GM10248 (cell line): ENCODE measurements around the gene SUPT4H1.

Experiments
- CTCF ChIA-PET: fragments of 300-600 bp; sonication (Branson Sonifier 250); formaldehyde crosslinking; extraction: SDS; loops from one replicate; lab custom pipeline; 2021; ENCODE audit warnings: antibody characterized with exemption; lab: Yijun Ruan, JAX
- POLR2A ChIA-PET: fragments of 350-650 bp; sonication (Branson Sonifier 250); formaldehyde crosslinking; extraction: SDS; loops from one replicate; lab custom pipeline; 2020; ENCODE audit warnings: antibody characterized with exemption; lab: Yijun Ruan, JAX
- DNase-seq: peaks from one replicate; pipeline ENCODE4 v3.0.0; 2012; ENCODE audit errors: extremely low spot score
- TF ChIP-seq, protein P1 (sequence below): IDR thresholded peaks from 2 replicates; pipeline ENCODE4 v1.5.1; 2012; ENCODE audit warnings: mild to moderate bottlenecking, low read depth; ENCODE audit errors: extremely low read depth, missing control alignments, control extremely low read depth

SUPT4H1 gene

DNA sequence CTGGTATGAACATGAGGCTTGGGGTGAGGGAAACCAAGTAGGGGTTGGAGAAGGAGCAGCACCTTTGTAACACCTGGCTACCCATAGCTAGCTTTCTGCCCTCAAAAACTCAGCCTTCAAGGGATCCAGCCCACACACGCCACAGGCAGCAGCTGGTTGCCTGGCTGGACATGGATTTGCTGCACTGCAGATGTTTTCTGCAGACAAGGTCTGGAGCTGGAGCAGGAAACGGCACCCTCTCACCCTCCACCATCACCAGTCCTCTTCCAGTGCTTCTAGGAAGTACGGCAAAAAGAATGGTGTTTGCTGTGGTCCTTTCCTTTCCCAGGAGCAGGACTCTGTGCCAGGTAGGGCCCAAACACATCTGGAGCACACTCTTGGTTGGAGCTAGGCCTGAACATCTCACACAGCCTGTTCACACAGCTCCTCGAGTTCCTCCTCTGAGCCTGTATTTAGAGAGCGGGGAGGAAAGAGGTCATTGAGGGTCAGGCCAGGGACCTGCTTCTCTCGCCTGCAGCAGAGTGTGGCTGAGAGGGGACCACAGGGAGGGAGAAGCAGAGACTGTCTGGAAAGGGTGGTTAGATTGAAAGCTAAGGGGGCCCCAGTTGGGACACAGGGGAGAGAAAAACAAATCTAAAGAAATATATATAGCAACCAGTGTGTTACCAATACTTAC is 2.7 kb upstream of the SUPT4H1 start:
- no peak for DNase-seq
- TF ChIP-seq, protein P1, sequence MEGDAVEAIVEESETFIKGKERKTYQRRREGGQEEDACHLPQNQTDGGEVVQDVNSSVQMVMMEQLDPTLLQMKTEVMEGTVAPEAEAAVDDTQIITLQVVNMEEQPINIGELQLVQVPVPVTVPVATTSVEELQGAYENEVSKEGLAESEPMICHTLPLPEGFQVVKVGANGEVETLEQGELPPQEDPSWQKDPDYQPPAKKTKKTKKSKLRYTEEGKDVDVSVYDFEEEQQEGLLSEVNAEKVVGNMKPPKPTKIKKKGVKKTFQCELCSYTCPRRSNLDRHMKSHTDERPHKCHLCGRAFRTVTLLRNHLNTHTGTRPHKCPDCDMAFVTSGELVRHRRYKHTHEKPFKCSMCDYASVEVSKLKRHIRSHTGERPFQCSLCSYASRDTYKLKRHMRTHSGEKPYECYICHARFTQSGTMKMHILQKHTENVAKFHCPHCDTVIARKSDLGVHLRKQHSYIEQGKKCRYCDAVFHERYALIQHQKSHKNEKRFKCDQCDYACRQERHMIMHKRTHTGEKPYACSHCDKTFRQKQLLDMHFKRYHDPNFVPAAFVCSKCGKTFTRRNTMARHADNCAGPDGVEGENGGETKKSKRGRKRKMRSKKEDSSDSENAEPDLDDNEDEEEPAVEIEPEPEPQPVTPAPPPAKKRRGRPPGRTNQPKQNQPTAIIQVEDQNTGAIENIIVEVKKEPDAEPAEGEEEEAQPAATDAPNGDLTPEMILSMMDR, result no peak
- ChIA-PET CTCF (interaction anchor here (0.7 to 6.2 kb wide), 12 partner anchors 11 to 105 kb away, joined by 3 to 41 read pairs (median 4); partner anchors contain the start of gene RNF43), POLR2A (interaction anchor here (0.7 to 2.1 kb wide), 2 partner anchors 10 to 17 kb away, joined by 3 to 5 read pairs; no protein-coding TSS in a partner anchor)

DNA sequence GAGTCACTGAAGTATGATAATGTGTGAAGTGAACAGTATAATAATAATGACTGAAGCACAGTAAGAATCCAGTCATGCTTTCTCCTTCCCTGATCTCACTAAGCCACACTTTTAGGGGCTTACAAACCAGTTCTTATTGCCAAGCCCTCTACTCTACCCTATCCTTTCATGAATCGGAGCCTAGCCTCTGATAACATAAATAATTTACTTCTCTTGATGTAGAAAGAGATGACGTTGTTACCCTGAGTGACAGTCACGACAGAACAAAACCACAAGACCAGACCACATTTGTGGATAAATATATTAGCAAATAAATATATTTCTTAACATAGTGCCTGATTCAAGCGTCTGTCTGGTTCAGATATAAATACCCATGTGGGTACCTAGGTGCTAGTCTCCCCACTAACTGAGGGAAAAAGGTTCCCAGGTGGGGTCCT is 1.4 kb upstream of the SUPT4H1 start:
- DNase-seq, result no peak
- ChIA-PET POLR2A (interaction anchor here (0.6 to 2.9 kb wide), 5 partner anchors 9 to 27 kb away, joined by 3 to 36 read pairs (median 7); no protein-coding TSS in a partner anchor), CTCF (interaction anchor here (0.7 to 6.2 kb wide), 6 partner anchors 10 to 66 kb away, joined by 3 to 41 read pairs (median 18); no protein-coding TSS in a partner anchor)
- TF ChIP-seq, protein P1, result no peak

DNA sequence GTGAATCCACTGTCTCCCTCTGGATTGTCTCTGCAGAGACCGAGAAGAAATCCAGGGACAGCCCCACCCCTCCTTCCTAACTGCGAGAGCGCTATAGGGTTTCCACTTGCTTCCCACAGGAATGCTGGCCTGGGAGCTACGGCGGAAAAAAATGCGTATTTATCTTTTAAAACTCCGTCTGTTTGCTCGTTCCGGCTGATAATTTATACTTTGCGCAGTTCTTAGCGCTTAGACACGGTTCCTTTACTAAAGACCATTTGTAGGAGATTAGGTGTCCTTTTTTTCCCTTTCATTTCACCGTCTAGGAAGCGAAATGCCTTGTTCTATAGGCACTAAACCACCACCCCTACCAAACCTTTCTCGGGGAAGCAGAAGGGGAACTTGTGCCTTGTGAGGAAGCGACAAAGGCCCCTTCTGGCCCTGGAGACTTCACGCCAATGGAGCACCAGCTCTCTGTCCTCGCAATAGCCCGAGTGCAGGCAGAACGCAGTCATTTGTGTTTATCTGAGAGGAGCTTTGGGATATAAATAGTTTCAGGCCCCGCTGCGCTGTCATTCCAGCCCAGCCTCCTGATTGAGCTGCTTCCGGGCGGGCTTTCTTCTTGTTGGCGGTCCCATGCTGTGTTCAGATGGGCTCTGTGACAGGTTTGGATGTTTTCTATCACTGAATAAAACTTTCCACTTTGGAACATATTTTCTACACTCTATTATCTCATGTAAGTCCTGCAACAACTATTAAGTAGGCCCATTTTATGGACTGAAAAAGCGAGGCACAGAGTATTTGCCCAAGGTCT is 791 bp upstream of the SUPT4H1 start:
- ChIA-PET CTCF (interaction anchor here (0.7 to 6.2 kb wide), 12 partner anchors 9 to 67 kb away, joined by 3 to 41 read pairs (median 5); partner anchors contain the start of gene RNF43), POLR2A (interaction anchor here (0.6 to 2.9 kb wide), 10 partner anchors 9 to 803 kb away, joined by 3 to 36 read pairs (median 4); partner anchors contain the start of genes PRR11, RNF43 and SKA2)
- DNase-seq, result no peak
- TF ChIP-seq, protein P1, result no peak

DNA sequence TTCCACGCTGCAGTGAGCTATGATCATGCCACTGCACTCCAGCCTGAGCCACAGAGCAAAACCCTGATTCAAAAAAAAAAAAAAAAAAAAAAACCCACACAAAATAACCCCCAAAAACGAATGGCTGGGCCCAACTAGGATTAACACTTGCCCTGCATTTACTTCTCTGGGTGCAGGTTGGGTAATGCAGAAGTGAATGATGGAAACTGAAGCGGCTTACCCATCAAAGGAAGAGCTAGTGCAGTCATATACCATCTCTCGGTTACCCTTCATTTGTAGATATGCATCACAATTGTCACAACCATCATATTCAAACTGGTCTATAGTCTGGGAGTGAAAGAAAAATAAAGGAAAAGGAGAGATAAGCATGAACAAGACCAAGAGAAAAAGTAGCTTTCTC is 819 bp downstream of the SUPT4H1 start:
- DNase-seq, result no peak
- ChIA-PET CTCF (interaction anchor here (0.9 to 6.2 kb wide), 9 partner anchors 8 to 66 kb away, joined by 3 to 41 read pairs (median 5); partner anchors contain the start of gene RNF43), POLR2A (interaction anchor here (2.6 to 2.9 kb wide), 2 partner anchors 14 to 20 kb away, joined by 24 to 36 read pairs; no protein-coding TSS in a partner anchor)
- TF ChIP-seq, protein P1, result no peak

DNA sequence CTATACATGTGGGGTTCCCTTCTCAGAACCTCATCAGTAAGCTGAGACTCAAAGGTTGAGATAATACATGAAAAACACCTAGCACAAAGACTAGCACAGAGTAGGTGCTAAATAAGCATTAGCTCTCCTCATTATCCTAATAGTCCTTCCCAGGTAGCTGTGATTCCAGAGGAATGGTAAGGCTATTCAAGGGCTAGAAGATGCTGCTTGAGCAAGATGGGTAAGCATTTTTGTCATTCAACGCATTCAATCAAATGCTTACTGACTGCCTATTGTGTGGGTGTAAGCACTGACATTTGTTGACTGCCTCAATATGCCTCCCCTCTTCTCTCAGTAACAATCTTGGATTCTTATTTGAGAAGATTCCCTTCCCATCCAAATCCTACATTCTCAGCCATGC is 4.0 kb downstream of the SUPT4H1 start:
- TF ChIP-seq, protein P1, result no peak
- CTCF ChIA-PET, result interaction anchor here (1.0 to 2.0 kb wide), 8 partner anchors 11 to 72 kb away, joined by 3 to 9 read pairs (median 3); partner anchors contain the start of gene RNF43
- no peak for DNase-seq
- POLR2A ChIA-PET, result interaction anchor here (0.8 to 1.6 kb wide), 2 partner anchors 10 to 20 kb away, joined by 4 to 6 read pairs; no protein-coding TSS in a partner anchor
